GM23338 (cell line): Measurements from ENCODE around the gene NAA10. TPM values are rescaled to one million over a fixed set of nuclear protein-coding genes. Genes with fewer than 3 reads are reported as not detected.

Experiments used
- ATAC-seq: fragments of 200-7000 bp; cut with Tn5 transposase; 3 replicates; pipeline ENCODE4 v1.9.1; 2020
- DNase-seq: peaks from one replicate; pipeline ENCODE4 v3.0.0-alpha.2; 2015; ENCODE audit warnings: low spot score
- H2AFZ ChIP-seq: fragments of 200-600 bp; sonication (generic); 2 replicates; pipeline ENCODE4 v1.8.0; 2016; ENCODE audit warnings: antibody characterized with exemption, mild to moderate bottlenecking, moderate library complexity
- H3F3A ChIP-seq: fragments of 200-600 bp; sonication (generic); replicated peaks from 2 replicates; pipeline ENCODE4 v1.8.0; 2017; ENCODE audit warnings: antibody characterized with exemption, mixed run types, low read depth
- H3K27ac ChIP-seq: fragments of 200-600 bp; sonication (generic); 2 replicates; pipeline ENCODE4 v1.6.1; 2016; ENCODE audit warnings: low read depth
- H3K27me3 ChIP-seq: fragments of 200-600 bp; sonication (generic); 2 replicates; pipeline ENCODE4 v1.8.0; 2016; ENCODE audit warnings: mild to moderate bottlenecking, mixed run types, moderate library complexity; ENCODE audit not compliant: insufficient read depth
- H3K36me3 ChIP-seq: fragments of 200-600 bp; sonication (generic); 2 replicates; pipeline ENCODE4 v1.8.0; 2016; ENCODE audit warnings: mild to moderate bottlenecking; ENCODE audit not compliant: insufficient read depth
- H3K4me1 ChIP-seq: fragments of 200-600 bp; sonication (generic); 2 replicates; pipeline ENCODE4 v1.8.0; 2016; ENCODE audit warnings: mild to moderate bottlenecking, moderate library complexity; ENCODE audit not compliant: insufficient read depth
- H3K4me2 ChIP-seq: fragments of 200-600 bp; sonication (generic); 2 replicates; pipeline ENCODE4 v1.7.1; 2017; ENCODE audit warnings: mixed run types
- H3K4me3 ChIP-seq: fragments of 200-600 bp; sonication (generic); 2 replicates; pipeline ENCODE4 v1.6.1; 2016; ENCODE audit warnings: mixed run types
- H3K79me2 ChIP-seq: fragments of 200-600 bp; sonication (generic); replicated peaks from 2 replicates; pipeline ENCODE4 v1.8.0; 2017; ENCODE audit warnings: mild to moderate bottlenecking; ENCODE audit not compliant: insufficient read depth
- H3K9me2 ChIP-seq: fragments of 200-600 bp; sonication (generic); 2 replicates; pipeline ENCODE4 v1.8.0; 2017; ENCODE audit not compliant: insufficient read depth
- H4K20me1 ChIP-seq: fragments of 200-600 bp; sonication (generic); replicated peaks from 2 replicates; pipeline ENCODE4 v1.8.0; 2017; ENCODE audit warnings: mild to moderate bottlenecking; ENCODE audit not compliant: insufficient read depth
- H3K27ac Mint-ChIP-seq: 2 replicates; pipeline ENCODE4 v1.8.0; 2020; ENCODE audit warnings: inconsistent platforms, mild to moderate bottlenecking, moderate library complexity, mixed read lengths
- H3K27me3 Mint-ChIP-seq: 3 replicates; pipeline ENCODE4 v1.8.0; 2022; ENCODE audit warnings: low read depth, mild to moderate bottlenecking, moderate library complexity, mixed read lengths, inconsistent platforms; ENCODE audit not compliant: insufficient read depth, poor library complexity
- H3K36me3 Mint-ChIP-seq: 3 replicates; pipeline ENCODE4 v1.8.0; 2021; ENCODE audit warnings: low read depth, mild to moderate bottlenecking, inconsistent platforms, moderate library complexity, mixed read lengths
- H3K4me1 Mint-ChIP-seq: 3 replicates; pipeline ENCODE4 v1.8.0; 2020; ENCODE audit warnings: mild to moderate bottlenecking, inconsistent platforms, mixed read lengths
- H3K4me3 Mint-ChIP-seq: 3 replicates; pipeline ENCODE4 v1.8.0; 2021; ENCODE audit warnings: moderate library complexity, mild to moderate bottlenecking, inconsistent platforms, mixed read lengths
- H3K9me3 Mint-ChIP-seq: 3 replicates; pipeline ENCODE4 v1.8.0; 2020; ENCODE audit warnings: moderate library complexity, mild to moderate bottlenecking, inconsistent platforms, mixed read lengths
- EZH2phosphoT487 ChIP-seq: fragments of 200-600 bp; sonication (generic); IDR thresholded peaks from one replicate; pipeline ENCODE4 v1.8.1; 2018; ENCODE audit warnings: antibody characterized with exemption; ENCODE audit not compliant: unreplicated experiment
- REST ChIP-seq: IDR thresholded peaks from one replicate; pipeline ENCODE4 v1.6.1; 2018; ENCODE audit warnings: antibody characterized with exemption; ENCODE audit not compliant: unreplicated experiment
- polyA plus RNA-seq: library from polyadenylated mRNA; unstranded; fragments of >200 nt; fragmentation: Nextera tagmentation; extraction: Ambion mirVana; gene quantifications from 2 replicates; pipeline ENCODE4 v1.2.1, GENCODE V29; 2016
- total RNA-seq: library from RNA; depleted of rRNA; stranded (reverse); fragments of >200 nt; shearing (Covaris generic); gene quantifications from 2 replicates; pipeline ENCODE4 v1.2.3, GENCODE V29; 2014
- TF ChIP-seq, protein P1 (sequence below), 2 experiments: fragments of 200-600 bp in 1 of 2; sonication (generic) in 1 of 2; conservative IDR thresholded peaks; 2 replicates each; pipeline versions ENCODE4 v1.5.1 to v1.6.1; 2016 to 2017; ENCODE audit warnings: antibody characterized with exemption in 2 of 2, low read depth in 2 of 2, mild to moderate bottlenecking in 2 of 2, moderate library complexity in 1 of 2
- TF ChIP-seq, protein P2 (sequence below): fragments of 250-450 bp; sonication (Bioruptor Pico); IDR thresholded peaks from 2 replicates; pipeline ENCODE4 v1.5.0; 2020; ENCODE audit warnings: mild to moderate bottlenecking, moderate library complexity

Gene NAA10
- total and polyA plus RNA-seq, 2 experiments from 2014 or later = 136 to 145 TPM

DNA sequence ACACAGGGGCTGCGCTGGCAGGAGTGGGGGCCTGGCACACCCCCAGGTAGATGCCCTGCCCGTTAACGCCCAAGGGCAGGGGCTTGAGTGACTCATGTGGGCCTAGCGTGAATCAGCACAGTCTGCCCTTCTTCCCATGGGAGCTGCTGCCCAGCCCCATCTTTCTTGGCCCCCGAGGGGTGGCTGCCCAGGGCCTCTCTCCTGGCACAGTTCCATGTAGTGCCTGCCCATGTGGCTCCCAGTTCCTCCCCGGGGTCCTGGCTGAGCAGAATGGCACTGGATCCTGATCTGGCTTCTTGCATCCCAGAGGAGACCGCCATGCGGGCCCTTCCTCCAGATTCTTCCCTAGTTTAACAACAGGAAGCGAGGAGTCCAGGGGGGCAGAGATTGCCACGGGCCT lies 32.5 kb downstream of the NAA10 start:
- Histone ChIP-seq H3K79me2 (no peaks in the 10 kb centered on the region), H3K4me1 (peaks cover 5% of the 10 kb centered on the region; the same call in 1 of the 2 replicates), H3K27ac (no peak overlapping the region), H4K20me1 (no peaks in the 10 kb centered on the region), H3K9me2 (no peaks in the 10 kb centered on the region), H2AFZ (no peak overlapping the region), H3K4me3 (no peak overlapping the region), H3K36me3 (no peaks in the 10 kb centered on the region), H3K27me3 (no peaks in the 10 kb centered on the region), H3F3A (no peaks in the 10 kb centered on the region), H3K4me2 (no peak overlapping the region)
- Mint-ChIP-seq H3K27me3 (peaks cover 15% of the 10 kb centered on the region), H3K36me3 (no peaks in the 10 kb centered on the region), H3K27ac (no peak overlapping the region), H3K4me1 (peaks cover 26% of the 10 kb centered on the region), H3K9me3 (no peaks in the 10 kb centered on the region; the same call in 2 of the 3 replicates), H3K4me3 (no peak overlapping the region)
- DNase-seq = no peak
- TF ChIP-seq REST (no peak), EZH2phosphoT487 (no peak)
- TF ChIP-seq, protein P1, sequence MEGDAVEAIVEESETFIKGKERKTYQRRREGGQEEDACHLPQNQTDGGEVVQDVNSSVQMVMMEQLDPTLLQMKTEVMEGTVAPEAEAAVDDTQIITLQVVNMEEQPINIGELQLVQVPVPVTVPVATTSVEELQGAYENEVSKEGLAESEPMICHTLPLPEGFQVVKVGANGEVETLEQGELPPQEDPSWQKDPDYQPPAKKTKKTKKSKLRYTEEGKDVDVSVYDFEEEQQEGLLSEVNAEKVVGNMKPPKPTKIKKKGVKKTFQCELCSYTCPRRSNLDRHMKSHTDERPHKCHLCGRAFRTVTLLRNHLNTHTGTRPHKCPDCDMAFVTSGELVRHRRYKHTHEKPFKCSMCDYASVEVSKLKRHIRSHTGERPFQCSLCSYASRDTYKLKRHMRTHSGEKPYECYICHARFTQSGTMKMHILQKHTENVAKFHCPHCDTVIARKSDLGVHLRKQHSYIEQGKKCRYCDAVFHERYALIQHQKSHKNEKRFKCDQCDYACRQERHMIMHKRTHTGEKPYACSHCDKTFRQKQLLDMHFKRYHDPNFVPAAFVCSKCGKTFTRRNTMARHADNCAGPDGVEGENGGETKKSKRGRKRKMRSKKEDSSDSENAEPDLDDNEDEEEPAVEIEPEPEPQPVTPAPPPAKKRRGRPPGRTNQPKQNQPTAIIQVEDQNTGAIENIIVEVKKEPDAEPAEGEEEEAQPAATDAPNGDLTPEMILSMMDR (conservative IDR thresholded peaks at IDR 0.05; ENCODE audit: low read depth in 2 of 2) = no peak
- TF ChIP-seq, protein P2, sequence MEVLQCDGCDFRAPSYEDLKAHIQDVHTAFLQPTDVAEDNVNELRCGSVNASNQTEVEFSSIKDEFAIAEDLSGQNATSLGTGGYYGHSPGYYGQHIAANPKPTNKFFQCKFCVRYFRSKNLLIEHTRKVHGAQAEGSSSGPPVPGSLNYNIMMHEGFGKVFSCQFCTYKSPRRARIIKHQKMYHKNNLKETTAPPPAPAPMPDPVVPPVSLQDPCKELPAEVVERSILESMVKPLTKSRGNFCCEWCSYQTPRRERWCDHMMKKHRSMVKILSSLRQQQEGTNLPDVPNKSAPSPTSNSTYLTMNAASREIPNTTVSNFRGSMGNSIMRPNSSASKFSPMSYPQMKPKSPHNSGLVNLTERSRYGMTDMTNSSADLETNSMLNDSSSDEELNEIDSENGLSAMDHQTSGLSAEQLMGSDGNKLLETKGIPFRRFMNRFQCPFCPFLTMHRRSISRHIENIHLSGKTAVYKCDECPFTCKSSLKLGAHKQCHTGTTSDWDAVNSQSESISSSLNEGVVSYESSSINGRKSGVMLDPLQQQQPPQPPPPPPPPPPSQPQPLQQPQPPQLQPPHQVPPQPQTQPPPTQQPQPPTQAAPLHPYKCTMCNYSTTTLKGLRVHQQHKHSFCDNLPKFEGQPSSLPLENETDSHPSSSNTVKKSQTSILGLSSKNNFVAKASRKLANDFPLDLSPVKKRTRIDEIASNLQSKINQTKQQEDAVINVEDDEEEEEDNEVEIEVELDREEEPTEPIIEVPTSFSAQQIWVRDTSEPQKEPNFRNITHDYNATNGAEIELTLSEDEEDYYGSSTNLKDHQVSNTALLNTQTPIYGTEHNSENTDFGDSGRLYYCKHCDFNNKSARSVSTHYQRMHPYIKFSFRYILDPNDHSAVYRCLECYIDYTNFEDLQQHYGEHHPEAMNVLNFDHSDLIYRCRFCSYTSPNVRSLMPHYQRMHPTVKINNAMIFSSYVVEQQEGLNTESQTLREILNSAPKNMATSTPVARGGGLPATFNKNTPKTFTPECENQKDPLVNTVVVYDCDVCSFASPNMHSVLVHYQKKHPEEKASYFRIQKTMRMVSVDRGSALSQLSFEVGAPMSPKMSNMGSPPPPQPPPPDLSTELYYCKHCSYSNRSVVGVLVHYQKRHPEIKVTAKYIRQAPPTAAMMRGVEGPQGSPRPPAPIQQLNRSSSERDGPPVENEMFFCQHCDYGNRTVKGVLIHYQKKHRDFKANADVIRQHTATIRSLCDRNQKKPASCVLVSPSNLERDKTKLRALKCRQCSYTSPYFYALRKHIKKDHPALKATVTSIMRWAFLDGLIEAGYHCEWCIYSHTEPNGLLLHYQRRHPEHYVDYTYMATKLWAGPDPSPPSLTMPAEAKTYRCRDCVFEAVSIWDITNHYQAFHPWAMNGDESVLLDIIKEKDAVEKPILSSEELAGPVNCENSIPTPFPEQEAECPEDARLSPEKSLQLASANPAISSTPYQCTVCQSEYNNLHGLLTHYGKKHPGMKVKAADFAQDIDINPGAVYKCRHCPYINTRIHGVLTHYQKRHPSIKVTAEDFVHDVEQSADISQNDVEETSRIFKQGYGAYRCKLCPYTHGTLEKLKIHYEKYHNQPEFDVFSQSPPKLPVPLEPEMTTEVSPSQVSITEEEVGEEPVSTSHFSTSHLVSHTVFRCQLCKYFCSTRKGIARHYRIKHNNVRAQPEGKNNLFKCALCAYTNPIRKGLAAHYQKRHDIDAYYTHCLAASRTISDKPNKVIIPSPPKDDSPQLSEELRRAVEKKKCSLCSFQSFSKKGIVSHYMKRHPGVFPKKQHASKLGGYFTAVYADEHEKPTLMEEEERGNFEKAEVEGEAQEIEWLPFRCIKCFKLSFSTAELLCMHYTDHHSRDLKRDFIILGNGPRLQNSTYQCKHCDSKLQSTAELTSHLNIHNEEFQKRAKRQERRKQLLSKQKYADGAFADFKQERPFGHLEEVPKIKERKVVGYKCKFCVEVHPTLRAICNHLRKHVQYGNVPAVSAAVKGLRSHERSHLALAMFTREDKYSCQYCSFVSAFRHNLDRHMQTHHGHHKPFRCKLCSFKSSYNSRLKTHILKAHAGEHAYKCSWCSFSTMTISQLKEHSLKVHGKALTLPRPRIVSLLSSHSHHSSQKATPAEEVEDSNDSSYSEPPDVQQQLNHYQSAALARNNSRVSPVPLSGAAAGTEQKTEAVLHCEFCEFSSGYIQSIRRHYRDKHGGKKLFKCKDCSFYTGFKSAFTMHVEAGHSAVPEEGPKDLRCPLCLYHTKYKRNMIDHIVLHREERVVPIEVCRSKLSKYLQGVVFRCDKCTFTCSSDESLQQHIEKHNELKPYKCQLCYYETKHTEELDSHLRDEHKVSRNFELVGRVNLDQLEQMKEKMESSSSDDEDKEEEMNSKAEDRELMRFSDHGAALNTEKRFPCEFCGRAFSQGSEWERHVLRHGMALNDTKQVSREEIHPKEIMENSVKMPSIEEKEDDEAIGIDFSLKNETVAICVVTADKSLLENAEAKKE (CRISPR knock-in tag) = no peak
- no peak for ATAC-seq
